Astrocyte of the cerebellum (primary cell): Measurements from ENCODE around the gene FAM72A.
"Not testable (repeated sequence)": the region's sequence is repeated elsewhere in the genome, so short reads cannot be mapped to it uniquely, and the experiment has no call there.

Experiments
- DNase-seq: peaks from one replicate; pipeline ENCODE4 v3.0.0-alpha.2; 2011; ENCODE audit warnings: low read depth
- H3K4me3 ChIP-seq: 2 replicates; pipeline ENCODE4 v1.5.1; 2011; ENCODE audit warnings: mild to moderate bottlenecking, low read depth, low read length, moderate library complexity
- in situ Hi-C: cut with HindIII; loops from 2 replicates; pipeline ENCODE4 v1.10.0; 2017; ENCODE audit warnings: low sequenced_read_pairs

FAM72A gene

GRCh38 chr1:206202789-206203363 lies at the start of gene FAM72A:
Gene FAM72A, minus strand, starts transcription at chr1:206202839. Its CDS starts 814 bp downstream, at chr1:206202025.
- in situ Hi-C loops, result not testable (repeated sequence)
- peak within 1 kb of the TSS; percentile 44 for H3K4me3 ChIP-seq
- DNase-seq, result peak; percentile 99

GRCh38 chr1:206250953-206251681 lies 48.5 kb upstream of the FAM72A start:
- DNase-seq, in situ Hi-C loops, H3K4me3 ChIP-seq: not testable (repeated sequence)

GRCh38 chr1:206246129-206246886 lies 43.7 kb upstream of the FAM72A start:
- in situ Hi-C loops, H3K4me3 ChIP-seq, DNase-seq: not testable (repeated sequence)

GRCh38 chr1:206245479-206245878 lies 42.8 kb upstream of the FAM72A start:
- DNase-seq, H3K4me3 ChIP-seq, in situ Hi-C loops: not testable (repeated sequence)

GRCh38 chr1:206243335-206243734 lies 40.7 kb upstream of the FAM72A start:
- DNase-seq, in situ Hi-C loops: not testable (repeated sequence)

GRCh38 chr1:206240288-206240687 lies 37.6 kb upstream of the FAM72A start:
- H3K4me3 ChIP-seq, DNase-seq, in situ Hi-C loops: not testable (repeated sequence)

More at GRCh38 chr1:206243335-206243734, 40.7 kb upstream of the FAM72A start:
- H3K4me3 ChIP-seq, result not testable (repeated sequence)

- DNase-seq, in situ Hi-C loops, H3K4me3 ChIP-seq: not testable (repeated sequence)
Measured at GRCh38 chr1:206235190-206235589, 32.6 kb upstream of the FAM72A start.

- DNase-seq, in situ Hi-C loops: not testable (repeated sequence)
Measured at GRCh38 chr1:206234189-206234916, 31.7 kb upstream of the FAM72A start.

DNA sequence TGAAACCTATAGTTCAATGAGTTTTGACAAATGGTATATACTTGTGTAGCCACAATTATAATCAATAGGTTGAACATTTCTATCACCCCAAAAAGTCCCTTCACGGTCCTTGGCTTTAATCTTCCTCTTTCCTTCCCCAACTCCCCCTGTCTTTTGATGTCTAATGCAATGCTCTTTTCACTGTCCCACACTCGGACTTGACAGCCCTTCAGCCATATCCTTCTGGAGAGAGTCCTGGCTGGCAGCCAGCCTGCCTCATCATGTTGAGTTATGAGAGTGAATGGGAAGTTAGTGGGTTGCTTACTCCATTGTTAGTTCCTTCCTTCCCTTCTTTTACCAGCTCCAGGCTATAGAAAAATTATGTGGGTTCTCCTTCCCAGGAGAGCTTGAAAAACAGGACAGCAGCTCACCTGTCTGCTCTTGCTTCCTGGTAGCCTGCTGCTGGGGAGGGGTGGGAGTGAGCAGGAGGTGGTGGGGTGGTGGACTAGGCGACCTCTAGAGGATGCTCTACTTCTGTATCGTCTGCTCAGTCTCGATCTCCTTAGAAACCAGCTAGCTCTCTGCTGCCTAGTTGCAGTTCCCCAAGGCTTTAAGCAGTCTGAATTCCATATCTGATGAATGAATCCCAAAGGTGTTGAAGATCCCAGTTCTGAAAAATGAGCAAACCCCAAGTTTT lies 30.5 kb upstream of the FAM72A start:
- in situ Hi-C loops, H3K4me3 ChIP-seq, DNase-seq: not testable (repeated sequence)

More at GRCh38 chr1:206234189-206234916, 31.7 kb upstream of the FAM72A start:
- H3K4me3 ChIP-seq, result not testable (repeated sequence)

DNA sequence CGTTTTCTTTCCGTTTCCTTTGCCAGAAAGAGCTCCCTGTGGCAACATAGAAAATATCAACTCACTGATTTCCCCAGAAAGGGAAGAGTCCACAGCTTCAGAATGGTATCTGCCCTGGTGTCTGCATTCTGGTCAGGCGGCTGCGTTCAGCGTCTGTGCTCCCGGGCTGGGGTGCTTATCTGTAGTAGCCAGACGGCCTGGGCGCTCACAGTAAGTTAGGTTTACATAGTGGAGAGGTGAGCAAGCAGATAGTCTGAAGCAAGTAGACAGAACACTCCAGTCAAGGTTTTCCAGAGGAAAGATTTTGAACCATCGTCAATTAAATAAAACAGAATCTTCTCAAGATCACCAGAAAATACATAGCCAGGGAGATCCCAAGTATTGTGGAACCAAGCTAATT lies 29.4 kb upstream of the FAM72A start:
- in situ Hi-C loops, H3K4me3 ChIP-seq: not testable (repeated sequence)

DNA sequence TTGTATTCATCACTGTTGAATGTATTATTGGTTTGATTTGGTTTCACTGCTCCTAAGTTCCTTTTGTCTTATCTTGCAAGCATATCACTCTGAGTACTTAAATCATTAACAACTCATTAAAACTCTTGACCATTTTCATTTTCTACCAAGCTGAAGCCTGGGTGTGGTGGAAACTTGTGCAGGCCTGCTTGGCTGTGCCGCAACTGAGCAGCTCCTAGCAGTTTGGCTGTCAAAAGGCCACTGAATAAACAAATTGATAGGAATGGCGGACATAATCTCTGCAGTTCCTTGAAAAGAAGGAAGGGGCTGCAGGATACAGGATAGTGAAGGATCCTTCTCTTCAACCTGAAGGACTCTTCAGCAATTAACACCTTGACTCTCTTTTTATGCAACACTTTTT lies 26.6 kb upstream of the FAM72A start:
- H3K4me3 ChIP-seq, DNase-seq, in situ Hi-C loops: not testable (repeated sequence)

More for the DNA sequence above, 29.4 kb upstream of the FAM72A start:
- DNase-seq, result not testable (repeated sequence)

DNA sequence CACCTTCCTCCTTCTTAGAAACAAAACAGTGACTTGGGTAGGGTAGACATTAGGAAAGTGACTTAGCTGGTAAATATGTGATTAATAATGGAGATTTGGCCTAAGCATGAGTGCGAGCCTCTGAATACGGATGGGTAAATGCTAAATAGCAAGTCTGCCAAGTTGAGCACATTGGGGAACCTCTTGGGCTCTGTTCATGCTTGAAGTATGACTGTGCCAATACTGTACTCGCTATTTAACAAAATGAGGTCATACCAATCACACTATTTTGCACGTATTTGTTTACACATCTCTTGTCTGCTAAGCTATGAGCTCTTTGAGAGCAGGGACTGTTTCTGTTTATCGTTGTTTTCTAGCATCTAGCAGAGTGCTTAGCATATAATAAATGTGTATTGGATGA lies 24.2 kb upstream of the FAM72A start:
- H3K4me3 ChIP-seq, in situ Hi-C loops, DNase-seq: not testable (repeated sequence)

DNA sequence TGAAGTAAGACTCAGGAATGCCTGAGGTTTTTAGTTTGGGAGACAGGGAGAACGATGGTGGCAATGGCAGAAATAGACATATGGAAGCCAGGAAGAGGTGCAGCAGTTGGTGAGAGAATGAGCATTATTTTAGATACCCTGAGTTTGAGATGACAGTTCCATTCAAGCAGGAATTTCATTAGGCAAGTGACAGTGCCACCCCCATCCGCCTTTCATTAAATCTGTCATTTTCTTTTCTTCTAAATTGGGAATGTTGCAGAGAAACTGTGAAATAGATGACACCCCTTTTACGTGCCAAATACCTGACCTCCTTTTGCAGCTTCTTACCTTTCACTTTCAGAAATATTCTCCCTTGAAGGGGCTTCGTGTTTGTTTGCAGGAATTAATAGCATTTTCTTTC lies 22.7 kb upstream of the FAM72A start:
- DNase-seq, in situ Hi-C loops, H3K4me3 ChIP-seq: not testable (repeated sequence)

DNA sequence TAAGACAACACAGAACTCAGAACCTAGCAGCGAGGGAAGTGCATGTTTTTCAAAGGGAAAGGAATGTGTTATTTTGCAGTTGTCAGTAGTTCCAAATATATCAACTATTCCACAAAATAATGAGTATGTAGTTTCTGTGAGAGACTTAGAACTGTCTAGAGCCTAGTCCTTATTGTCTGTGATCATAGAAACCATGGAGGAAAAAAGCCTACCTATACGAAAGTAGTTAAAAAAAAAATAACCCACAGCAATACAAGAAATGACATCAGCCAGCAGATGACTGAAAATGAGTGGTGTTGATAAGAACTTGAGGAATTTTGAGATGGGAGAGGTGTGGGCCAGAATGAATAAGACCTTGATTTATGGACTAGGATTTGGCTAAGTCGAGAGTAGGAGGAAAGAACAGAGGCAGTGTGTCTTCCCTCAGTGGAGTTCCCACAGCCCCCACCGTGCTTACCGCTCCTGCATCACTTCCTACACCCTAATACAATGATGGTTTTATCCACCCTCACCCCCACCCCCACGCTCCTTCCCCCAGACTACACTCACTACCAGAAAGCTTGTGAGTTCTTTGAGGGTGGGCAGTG lies 21.6 kb upstream of the FAM72A start:
- DNase-seq, in situ Hi-C loops, H3K4me3 ChIP-seq: not testable (repeated sequence)

GRCh38 chr1:206221585-206221984 lies 18.9 kb upstream of the FAM72A start:
- H3K4me3 ChIP-seq, in situ Hi-C loops, DNase-seq: not testable (repeated sequence)

GRCh38 chr1:206220332-206221000 lies 17.8 kb upstream of the FAM72A start:
- DNase-seq, H3K4me3 ChIP-seq, in situ Hi-C loops: not testable (repeated sequence)
